ENCODE data around the gene SYCP1.
A peak's percentile ranks its signal among the peaks of the same experiment; 100 is the strongest.
"Not testable (repeated sequence)": the region's sequence is repeated elsewhere in the genome, so short reads cannot be mapped to it uniquely, and the experiment has no call there.

Gene SYCP1

DNA sequence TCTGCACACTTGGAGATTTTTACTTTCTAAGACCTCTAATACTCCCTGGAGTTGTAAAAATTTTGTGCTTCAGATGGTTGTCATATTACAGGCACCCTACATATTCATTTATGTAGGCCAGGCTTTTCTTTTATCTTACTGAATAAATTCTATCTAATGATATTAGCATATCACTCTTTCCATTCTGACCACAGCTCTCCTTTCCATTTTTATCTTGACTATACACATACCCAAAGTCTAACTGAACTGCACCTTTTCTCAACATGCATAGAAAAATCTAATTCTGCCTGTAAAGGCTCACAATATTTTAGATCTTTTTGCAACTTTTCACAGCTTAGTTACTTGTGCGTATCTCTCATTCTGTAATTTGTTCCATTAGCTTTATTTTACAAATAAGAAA, 122.2 kb downstream of the SYCP1 start:
- DNase-seq = no peak

DNA sequence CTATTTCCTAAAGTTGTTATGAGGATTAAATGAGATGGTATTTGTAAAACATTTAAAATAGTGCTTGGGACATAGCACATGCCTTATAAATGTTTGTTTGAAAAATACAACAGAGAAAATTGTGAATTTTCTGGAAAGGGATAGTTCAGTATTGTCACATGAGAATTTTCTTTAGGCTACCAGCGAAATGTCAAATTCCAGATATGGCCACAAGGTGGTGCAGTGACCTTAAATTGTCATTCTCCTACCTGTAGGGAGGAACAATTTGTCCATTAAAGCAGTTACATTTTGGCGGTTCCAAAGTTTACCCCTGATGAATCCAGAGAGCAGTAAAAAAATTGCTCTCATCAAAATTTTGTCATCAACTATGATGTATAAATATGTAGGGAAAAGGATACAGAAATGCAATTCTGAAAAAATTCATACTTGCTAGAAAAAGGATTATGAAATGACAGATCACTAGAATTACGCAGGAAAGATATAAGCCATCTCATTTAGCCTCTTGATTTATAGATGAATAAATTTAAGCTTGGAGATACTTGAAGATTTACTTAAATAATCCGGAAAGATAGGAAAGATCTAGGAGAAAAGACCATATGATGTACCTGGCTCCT, 124.7 kb downstream of the SYCP1 start:
- peak; percentile 4 to 43 for DNase-seq

GRCh38 chr1:114982251-114982650, 127.6 kb downstream of the SYCP1 start:
- DNase-seq = no peak

DNA sequence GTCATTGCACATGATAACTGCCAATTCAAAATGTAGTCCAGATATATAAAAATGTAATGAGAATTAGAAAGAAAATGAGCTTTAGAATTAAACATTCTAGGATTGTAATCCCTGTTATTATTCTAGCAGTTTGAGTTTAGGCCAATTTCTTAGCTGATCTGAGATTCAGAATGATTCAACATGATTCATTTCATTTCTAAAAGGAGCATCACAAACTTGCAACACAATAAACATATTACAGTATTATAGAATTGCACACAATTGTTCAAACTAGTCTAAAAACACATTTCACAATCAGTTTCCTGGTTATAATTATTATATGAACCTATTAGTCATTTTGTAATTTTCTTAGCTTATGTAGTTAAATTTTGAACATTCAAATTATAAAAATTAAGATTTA, 131.6 kb downstream of the SYCP1 start:
- no peak for DNase-seq

- DNase-seq = no peak
These were observed 133.4 kb downstream of the SYCP1 start for GRCh38 chr1:114988095-114988494.

GRCh38 chr1:114997510-114998289, 143.0 kb downstream of the SYCP1 start:
- DNase-seq = no peak

DNA sequence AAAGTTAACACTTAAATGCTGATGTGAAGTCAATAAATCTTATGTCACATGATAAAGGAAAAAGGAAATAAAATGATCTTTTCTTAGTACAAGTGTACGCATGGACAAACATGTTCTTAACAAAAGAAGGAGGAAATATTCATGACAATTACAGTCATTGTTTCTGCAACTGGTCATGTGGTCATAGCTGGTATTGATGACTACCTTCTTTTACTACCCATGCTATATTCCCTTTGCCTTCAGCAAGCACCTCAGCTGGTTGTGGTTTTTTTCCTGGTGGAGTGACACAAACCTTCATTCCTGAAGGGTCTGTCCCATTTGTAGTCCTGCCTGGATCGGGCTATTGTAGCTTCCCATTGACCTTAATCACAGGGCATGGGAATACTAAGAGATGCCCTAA, 151.5 kb downstream of the SYCP1 start:
- DNase-seq = no peak

DNA sequence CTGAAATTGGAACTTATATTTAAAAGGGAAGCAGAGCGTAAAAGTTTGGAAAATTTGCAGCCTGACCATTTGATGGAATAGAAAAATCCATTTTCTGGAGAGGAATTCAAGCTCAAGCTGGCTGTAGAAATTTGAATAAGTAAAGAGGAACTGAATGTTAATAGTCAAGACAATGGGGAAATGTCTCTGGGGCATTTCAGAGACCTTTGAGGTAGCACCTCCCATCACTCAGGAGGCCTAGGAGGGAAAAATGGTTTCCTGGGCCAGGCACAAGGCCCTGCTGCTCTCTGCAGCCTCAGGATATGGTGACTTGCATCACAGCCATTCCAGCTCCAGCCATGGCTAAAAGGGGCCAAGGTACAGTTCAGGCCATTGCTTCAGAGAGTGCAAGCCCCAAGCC, 157.3 kb downstream of the SYCP1 start:
- no peak for DNase-seq

- no peak for DNase-seq
These were observed 157.8 kb downstream of the SYCP1 start for GRCh38 chr1:115012434-115012833.

- DNase-seq = no peak
These were observed 159.1 kb downstream of the SYCP1 start for GRCh38 chr1:115013792-115014191.

GRCh38 chr1:115019549-115019948, 164.9 kb downstream of the SYCP1 start:
- not testable (repeated sequence) for DNase-seq

GRCh38 chr1:115021145-115021544, 166.5 kb downstream of the SYCP1 start:
- DNase-seq = no peak

DNA sequence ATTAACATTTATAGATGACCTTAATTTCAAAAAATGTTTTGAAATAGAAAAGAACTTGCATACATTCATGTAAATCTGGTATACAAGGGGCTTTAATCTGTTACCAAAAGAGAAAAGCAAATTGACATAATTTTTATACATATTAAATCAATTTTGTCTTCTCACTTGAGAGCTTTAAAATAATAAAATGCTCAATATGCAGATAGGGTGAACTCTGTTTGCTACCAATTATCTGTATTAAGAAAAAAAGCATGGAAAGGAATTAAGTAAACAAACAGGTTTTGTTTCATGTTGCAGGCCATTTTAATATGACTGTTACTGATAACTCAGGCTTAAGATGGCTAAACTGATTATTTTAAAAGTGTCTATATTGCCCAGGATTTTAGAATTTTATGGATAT, 168.9 kb downstream of the SYCP1 start:
- no peak for DNase-seq

GRCh38 chr1:115029526-115029925, 174.9 kb downstream of the SYCP1 start, which contains the start of gene TSHB:
TSS of gene TSHB (plus strand) at chr1:115029826. CDS start at chr1:115033363, 3,537 bp downstream.
- DNase-seq = peak in 1 of 2 experiments; percentile 14

DNA sequence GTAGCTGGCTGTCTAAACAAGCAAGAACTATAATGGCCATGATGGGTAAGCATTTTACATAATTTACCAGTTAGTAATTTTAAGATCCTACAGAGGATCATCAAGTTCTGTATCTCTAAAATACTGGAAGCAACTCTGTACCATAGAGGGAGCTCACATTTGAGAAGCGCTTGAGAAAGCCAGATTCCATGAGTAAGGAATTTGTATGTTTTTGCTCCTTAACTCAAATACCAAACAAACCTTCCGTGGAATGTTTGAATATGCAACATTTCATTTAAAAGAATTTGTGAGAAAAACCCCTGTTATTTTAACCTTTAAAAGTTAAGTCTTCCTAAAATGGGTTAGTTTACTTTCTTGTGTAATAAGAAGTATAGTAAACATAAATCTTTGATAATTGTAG, 176.9 kb downstream of the SYCP1 start:
- no peak for DNase-seq

- no peak for DNase-seq
These were observed 181.0 kb downstream of the SYCP1 start for GRCh38 chr1:115035652-115036051.

DNA sequence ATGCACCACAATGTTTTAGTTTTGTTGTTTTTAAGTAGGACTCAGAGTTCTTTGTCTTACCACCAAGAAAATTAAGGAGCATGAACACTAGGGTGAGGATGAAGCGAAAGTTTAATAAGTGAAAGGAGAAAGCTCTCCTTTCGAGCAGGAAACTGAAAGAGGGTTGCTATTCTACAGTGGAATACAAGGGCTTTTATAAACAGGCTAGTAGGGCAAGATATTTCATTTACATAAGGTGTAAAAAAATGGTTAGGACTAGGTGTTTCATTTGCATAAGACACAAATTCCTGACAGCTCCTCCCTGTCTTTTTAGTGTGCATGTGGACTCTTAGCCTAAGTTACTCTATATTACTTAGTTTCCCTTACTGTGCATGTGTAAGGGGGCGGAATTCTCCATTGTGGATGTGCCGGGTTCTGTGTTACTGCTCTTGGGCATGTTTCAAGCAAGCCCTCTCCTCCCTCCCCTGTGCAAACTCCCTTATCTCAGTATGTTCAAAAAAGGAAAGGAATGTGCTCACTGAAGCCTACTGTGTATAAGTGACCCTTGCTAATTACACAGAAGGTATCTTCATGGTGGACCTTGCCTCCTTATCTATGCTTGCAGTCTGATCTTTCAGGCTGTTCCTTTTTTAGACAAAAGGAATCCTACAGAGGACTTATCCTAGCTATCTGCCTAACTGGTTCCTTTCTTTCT, 182.3 kb downstream of the SYCP1 start:
- DNase-seq = no peak

DNA sequence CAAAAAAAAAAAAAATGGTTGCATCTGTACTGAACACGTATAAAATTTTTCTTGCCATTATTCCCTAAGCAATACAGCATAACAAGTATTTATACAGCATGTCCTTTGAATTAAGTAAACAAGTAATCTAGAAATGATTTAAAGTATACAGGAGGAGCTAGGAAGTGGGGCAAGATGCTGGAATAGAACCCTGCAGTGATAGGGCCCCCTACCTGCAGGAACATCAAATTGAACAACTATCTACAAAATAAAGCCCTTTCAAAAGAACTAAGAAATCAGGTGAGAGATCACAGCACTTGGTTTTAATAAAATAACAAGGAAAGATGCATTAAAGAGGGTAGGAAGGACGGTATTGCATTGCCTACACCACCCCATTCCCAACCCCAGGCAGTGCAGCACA, 185.8 kb downstream of the SYCP1 start:
- no peak for DNase-seq

DNA sequence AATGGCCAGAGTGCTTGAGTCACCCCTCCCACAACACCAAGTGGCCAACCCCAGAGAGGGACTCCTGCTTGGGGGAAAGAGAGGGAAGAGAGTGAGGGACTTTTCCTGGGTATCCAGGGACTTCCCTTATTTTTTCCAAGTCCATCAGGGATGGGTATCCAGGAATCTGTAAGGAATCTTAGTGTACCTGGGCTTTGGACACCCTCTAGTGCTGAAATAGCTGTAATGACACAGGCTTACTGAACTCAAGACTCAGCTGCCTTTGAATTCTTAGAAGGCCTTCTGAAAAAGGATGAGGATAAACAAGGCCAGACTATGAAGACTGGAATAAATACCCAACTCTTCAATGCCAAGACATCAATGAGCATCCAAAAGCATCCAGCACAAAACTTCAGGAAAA, 187.0 kb downstream of the SYCP1 start:
- peak in 1 of 2 experiments; percentile 52 for DNase-seq
